ENCODE data around the gene NAT14. TPM values are rescaled to one million over a fixed set of nuclear protein-coding genes. Genes with fewer than 3 reads are reported as not detected.

The NAT14 gene
- total and polyA plus RNA-seq, 7 experiments from 2014 or later, result 1.7 to 12.8 (median 3.5) TPM

- Histone ChIP-seq H3K27ac (ENCODE audit: low read depth, low read length) (no peak overlapping the region), H3K36me3 (ENCODE audit: control insufficient read depth in 2 of 3, insufficient read depth in 3 of 3, low read length in 3 of 3) (peaks cover 0 to 16% (median 0%) of the 10 kb centered on the region in 3 experiments), H3K27me3 (ENCODE audit: control insufficient read depth in 2 of 2, insufficient read depth in 2 of 2, low read length in 2 of 2) (no peaks in the 10 kb centered on the region), H3K4me3 (ENCODE audit: low read length) (no peak overlapping the region), H3K4me1 (ENCODE audit: control insufficient read depth in 2 of 2, insufficient read depth in 2 of 2, low read length in 2 of 2) (peaks cover 14 to 15% of the 10 kb centered on the region in 2 donors), H3K9me3 (ENCODE audit: control insufficient read depth in 2 of 3, low read length in 3 of 3) (no peaks in the 10 kb centered on the region)
- no peak for ATAC-seq
- CTCF ChIA-PET, result interaction anchor here (1.3 kb wide), 1 partner anchor 10 kb away, joined by 3 read pairs; no protein-coding TSS in a partner anchor
- Mint-ChIP-seq H3K27me3 (no peaks in the 10 kb centered on the region), H3K9me3 (peaks cover 0 to 2% (median 0%) of the 10 kb centered on the region in 11 donors), H3K36me3 (peaks cover 0 to 8% (median 0%) of the 10 kb centered on the region in 5 donors), H3K4me3 (peak overlapping the region; percentile 32 to 93 (median 70)), H3K4me1 (peaks cover 15 to 41% (median 29%) of the 10 kb centered on the region in 7 donors), H3K27ac (peak overlapping the region in 3 of 9 donors; percentile 64 to 77 (median 74))
- POLR2A ChIA-PET, result interaction anchor here (1.2 kb wide), 1 partner anchor 153 kb away, joined by 3 read pairs; no protein-coding TSS in a partner anchor
- intact Hi-C loops (cut with micrococcal nuclease), result loop anchor here (5.0 kb wide), 2 partner anchors 471 to 1016 kb away; partner anchors contain the start of gene LENG9 (in 1 of the 2)
- DNase-seq, result no peak
Observed at GRCh38 chr19:55478364-55478763, 6.6 kb upstream of the NAT14 start.

- no peaks in the 10 kb centered on the region for H3K27me3 ChIP-seq (ENCODE audit: control insufficient read depth in 2 of 2, insufficient read depth in 2 of 2, low read length in 2 of 2)
- no peak overlapping the region for H3K4me3 ChIP-seq (ENCODE audit: low read length)
- H3K27me3 Mint-ChIP-seq, result no peaks in the 10 kb centered on the region
- peaks cover 15 to 41% (median 29%) of the 10 kb centered on the region in 7 donors for H3K4me1 Mint-ChIP-seq
- peak overlapping the region in 5 of 9 donors; percentile 9 to 64 (median 32) for H3K27ac Mint-ChIP-seq
- ChIA-PET POLR2A (interaction anchor here (0.5 to 1.2 kb wide), 3 partner anchors 146 to 264 kb away, joined by 3 read pairs; no protein-coding TSS in a partner anchor), CTCF (interaction anchor here (1.0 to 1.3 kb wide), 2 partner anchors 11 to 161 kb away, joined by 3 read pairs; no protein-coding TSS in a partner anchor)
- peaks cover 0 to 2% (median 0%) of the 10 kb centered on the region in 11 donors for H3K9me3 Mint-ChIP-seq
- no peaks in the 10 kb centered on the region for H3K9me3 ChIP-seq (ENCODE audit: control insufficient read depth in 2 of 3, low read length in 3 of 3)
- DNase-seq, result no peak
- intact Hi-C loops (cut with micrococcal nuclease), result loop anchor here (5.0 kb wide), 2 partner anchors 472 to 1017 kb away; partner anchors contain the start of gene LENG9 (in 1 of the 2)
- H3K36me3 ChIP-seq (ENCODE audit: control insufficient read depth in 2 of 3, insufficient read depth in 3 of 3, low read length in 3 of 3), result peaks cover 0 to 21% (median 0%) of the 10 kb centered on the region in 3 experiments
- ATAC-seq, result no peak
- peaks cover 0 to 8% (median 0%) of the 10 kb centered on the region in 5 donors for H3K36me3 Mint-ChIP-seq
- no peak overlapping the region for H3K27ac ChIP-seq (ENCODE audit: low read depth, low read length)
- peak overlapping the region; percentile 25 to 93 (median 65) for H3K4me3 Mint-ChIP-seq
- peaks cover 19 to 22% of the 10 kb centered on the region in 2 donors for H3K4me1 ChIP-seq (ENCODE audit: control insufficient read depth in 2 of 2, insufficient read depth in 2 of 2, low read length in 2 of 2)
Observed at GRCh38 chr19:55479045-55479444, 5.9 kb upstream of the NAT14 start.

- ChIA-PET CTCF (interaction anchor here (0.8 to 1.3 kb wide), 3 partner anchors 12 to 160 kb away, joined by 3 to 4 read pairs (median 3); no protein-coding TSS in a partner anchor), POLR2A (interaction anchor here (0.5 to 0.6 kb wide), 2 partner anchors 145 to 264 kb away, joined by 3 read pairs; no protein-coding TSS in a partner anchor)
- peaks cover 25 to 28% of the 10 kb centered on the region in 2 donors for H3K4me1 ChIP-seq (ENCODE audit: control insufficient read depth in 2 of 2, insufficient read depth in 2 of 2, low read length in 2 of 2)
- Mint-ChIP-seq H3K27me3 (no peaks in the 10 kb centered on the region), H3K4me1 (peaks cover 15 to 45% (median 29%) of the 10 kb centered on the region in 7 donors), H3K9me3 (peaks cover 0 to 2% (median 0%) of the 10 kb centered on the region in 11 donors), H3K27ac (peak overlapping the region in 6 of 9 donors; percentile 23 to 55 (median 29)), H3K36me3 (peaks cover 0 to 8% (median 0%) of the 10 kb centered on the region in 5 donors), H3K4me3 (peak overlapping the region in 9 of 10 donors; percentile 3 to 68 (median 43))
- H3K4me3 ChIP-seq (ENCODE audit: low read length), result no peak overlapping the region
- no peaks in the 10 kb centered on the region for H3K27me3 ChIP-seq (ENCODE audit: control insufficient read depth in 2 of 2, insufficient read depth in 2 of 2, low read length in 2 of 2)
- H3K9me3 ChIP-seq (ENCODE audit: control insufficient read depth in 2 of 3, low read length in 3 of 3), result no peaks in the 10 kb centered on the region
- H3K36me3 ChIP-seq (ENCODE audit: control insufficient read depth in 2 of 3, insufficient read depth in 3 of 3, low read length in 3 of 3), result peaks cover 0 to 21% (median 0%) of the 10 kb centered on the region in 3 experiments
- intact Hi-C loops (cut with micrococcal nuclease), result loop anchor here (5.0 kb wide), 2 partner anchors 472 to 1017 kb away; partner anchors contain the start of gene LENG9 (in 1 of the 2)
- DNase-seq, result no peak
- ATAC-seq, result no peak
- no peak overlapping the region for H3K27ac ChIP-seq (ENCODE audit: low read depth, low read length)
Observed at GRCh38 chr19:55479451-55480230, 5.3 kb upstream of the NAT14 start.

- peaks cover 20 to 23% of the 10 kb centered on the region in 2 donors for H3K4me1 ChIP-seq (ENCODE audit: control insufficient read depth in 2 of 2, insufficient read depth in 2 of 2, low read length in 2 of 2)
- no peaks in the 10 kb centered on the region for H3K27me3 ChIP-seq (ENCODE audit: control insufficient read depth in 2 of 2, insufficient read depth in 2 of 2, low read length in 2 of 2)
- intact Hi-C loops (cut with micrococcal nuclease), result no loop called here
- ATAC-seq (no peak), DNase-seq (no peak)
- ChIA-PET CTCF (no interaction called here), POLR2A (no interaction called here)
- Mint-ChIP-seq H3K27me3 (no peaks in the 10 kb centered on the region), H3K4me3 (no peak overlapping the region), H3K36me3 (peaks cover 0 to 8% (median 1%) of the 10 kb centered on the region in 5 donors), H3K9me3 (peaks cover 0 to 2% (median 0%) of the 10 kb centered on the region in 11 donors), H3K27ac (no peak overlapping the region), H3K4me1 (peaks cover 20 to 50% (median 32%) of the 10 kb centered on the region in 7 donors)
- no peaks in the 10 kb centered on the region for H3K9me3 ChIP-seq (ENCODE audit: control insufficient read depth in 2 of 3, low read length in 3 of 3)
- peaks cover 0 to 21% (median 0%) of the 10 kb centered on the region in 3 experiments for H3K36me3 ChIP-seq (ENCODE audit: control insufficient read depth in 2 of 3, insufficient read depth in 3 of 3, low read length in 3 of 3)
- H3K27ac ChIP-seq (ENCODE audit: low read depth, low read length), result no peak overlapping the region
- no peak overlapping the region for H3K4me3 ChIP-seq (ENCODE audit: low read length)
Observed at GRCh38 chr19:55481148-55481793, 3.7 kb upstream of the NAT14 start.

GRCh38 chr19:55481794-55482155 is 3.2 kb upstream of the NAT14 start:
- CTCF ChIA-PET, result no interaction called here
- peaks cover 20 to 50% (median 32%) of the 10 kb centered on the region in 7 donors for H3K4me1 Mint-ChIP-seq
- intact Hi-C loops (cut with micrococcal nuclease), result no loop called here

More at GRCh38 chr19:55481794-55482155, 3.2 kb upstream of the NAT14 start:
- no peak overlapping the region for H3K27ac Mint-ChIP-seq
- no peak overlapping the region for H3K4me3 ChIP-seq (ENCODE audit: low read length)
- POLR2A ChIA-PET, result no interaction called here
- H3K27ac ChIP-seq (ENCODE audit: low read depth, low read length), result no peak overlapping the region
- H3K9me3 Mint-ChIP-seq, result peaks cover 0 to 2% (median 0%) of the 10 kb centered on the region in 11 donors
- peaks cover 0 to 21% (median 0%) of the 10 kb centered on the region in 3 experiments for H3K36me3 ChIP-seq (ENCODE audit: control insufficient read depth in 2 of 3, insufficient read depth in 3 of 3, low read length in 3 of 3)
- no peaks in the 10 kb centered on the region for H3K27me3 ChIP-seq (ENCODE audit: control insufficient read depth in 2 of 2, insufficient read depth in 2 of 2, low read length in 2 of 2)
- H3K36me3 Mint-ChIP-seq, result peaks cover 0 to 8% (median 1%) of the 10 kb centered on the region in 5 donors
- no peaks in the 10 kb centered on the region for H3K9me3 ChIP-seq (ENCODE audit: control insufficient read depth in 2 of 3, low read length in 3 of 3)
- DNase-seq (no peak), ATAC-seq (no peak)
- H3K4me1 ChIP-seq (ENCODE audit: control insufficient read depth in 2 of 2, insufficient read depth in 2 of 2, low read length in 2 of 2), result peaks cover 20 to 23% of the 10 kb centered on the region in 2 donors
- H3K27me3 Mint-ChIP-seq, result no peaks in the 10 kb centered on the region
- no peak overlapping the region for H3K4me3 Mint-ChIP-seq

Data from naive thymus-derived CD4-positive, alpha-beta T cell (primary cell).